ENCODE measurements around the gene AKNA.

AKNA gene

DNA sequence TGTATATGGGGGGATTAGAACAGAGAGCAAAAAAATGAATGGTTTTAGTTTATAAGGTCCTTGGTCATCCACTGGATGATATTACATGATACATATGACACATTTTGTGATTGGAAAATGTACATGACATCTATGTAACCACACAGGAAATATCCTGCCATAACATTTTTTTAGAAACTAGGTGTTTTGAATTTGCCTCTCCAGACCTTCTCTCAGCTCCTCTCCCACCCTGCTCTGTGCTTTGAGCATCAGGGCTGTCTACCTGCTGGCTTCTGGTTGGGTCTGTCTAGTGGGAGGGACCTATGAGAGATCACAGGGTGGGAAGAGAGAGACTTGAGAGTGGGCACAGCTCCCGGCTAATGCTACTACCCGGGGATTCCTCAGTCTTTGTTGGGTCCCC is 24.4 kb downstream of the AKNA start:
- TF ChIP-seq, protein P1, sequence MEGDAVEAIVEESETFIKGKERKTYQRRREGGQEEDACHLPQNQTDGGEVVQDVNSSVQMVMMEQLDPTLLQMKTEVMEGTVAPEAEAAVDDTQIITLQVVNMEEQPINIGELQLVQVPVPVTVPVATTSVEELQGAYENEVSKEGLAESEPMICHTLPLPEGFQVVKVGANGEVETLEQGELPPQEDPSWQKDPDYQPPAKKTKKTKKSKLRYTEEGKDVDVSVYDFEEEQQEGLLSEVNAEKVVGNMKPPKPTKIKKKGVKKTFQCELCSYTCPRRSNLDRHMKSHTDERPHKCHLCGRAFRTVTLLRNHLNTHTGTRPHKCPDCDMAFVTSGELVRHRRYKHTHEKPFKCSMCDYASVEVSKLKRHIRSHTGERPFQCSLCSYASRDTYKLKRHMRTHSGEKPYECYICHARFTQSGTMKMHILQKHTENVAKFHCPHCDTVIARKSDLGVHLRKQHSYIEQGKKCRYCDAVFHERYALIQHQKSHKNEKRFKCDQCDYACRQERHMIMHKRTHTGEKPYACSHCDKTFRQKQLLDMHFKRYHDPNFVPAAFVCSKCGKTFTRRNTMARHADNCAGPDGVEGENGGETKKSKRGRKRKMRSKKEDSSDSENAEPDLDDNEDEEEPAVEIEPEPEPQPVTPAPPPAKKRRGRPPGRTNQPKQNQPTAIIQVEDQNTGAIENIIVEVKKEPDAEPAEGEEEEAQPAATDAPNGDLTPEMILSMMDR (conservative IDR thresholded peaks at IDR 0.05): no peak
- H3K27ac ChIP-seq: no peak overlapping the region

DNA sequence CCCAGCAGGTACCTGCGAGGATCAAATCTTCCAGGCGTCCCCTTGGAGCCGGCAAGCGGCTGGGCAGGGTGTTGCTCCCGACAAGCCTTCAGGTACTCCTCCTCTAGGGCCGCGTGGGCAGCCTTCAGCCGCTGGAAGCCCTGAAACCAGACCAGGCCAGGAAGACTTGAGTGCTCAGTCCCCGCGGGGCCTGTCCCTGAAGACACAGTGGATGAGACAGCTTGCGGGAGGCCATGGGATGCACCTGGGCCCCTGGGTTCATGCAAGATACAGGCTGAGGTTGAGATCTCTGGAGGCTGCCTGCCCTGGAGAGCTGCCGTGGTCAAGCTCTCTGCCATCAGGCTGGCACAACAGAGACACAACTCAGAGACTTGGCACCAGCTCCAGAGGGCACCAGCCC is 25.4 kb downstream of the AKNA start:
- H3K27ac ChIP-seq: no peak overlapping the region

DNA sequence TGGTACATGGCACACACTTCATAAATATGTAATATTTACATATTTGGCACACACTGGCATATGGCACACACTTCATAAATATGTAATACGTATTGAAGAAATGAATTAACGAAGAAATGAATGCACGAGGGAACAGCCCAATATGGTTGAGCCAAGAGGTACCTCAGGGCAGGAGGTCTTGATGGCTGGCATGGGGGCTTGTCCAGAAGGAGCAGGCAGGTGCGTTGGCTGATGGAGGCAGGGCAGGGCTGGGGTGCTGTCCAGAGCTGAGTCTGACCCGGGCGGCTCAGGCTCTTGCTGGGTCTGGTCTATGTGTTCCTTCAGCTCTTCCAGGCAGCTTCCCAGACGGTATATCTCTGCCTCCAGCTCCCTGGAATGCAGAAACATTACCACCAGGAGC is 26.2 kb downstream of the AKNA start:
- TF ChIP-seq, protein P1 (conservative IDR thresholded peaks at IDR 0.05): no peak
- no peak overlapping the region for H3K27ac ChIP-seq

More for the DNA sequence above, 25.4 kb downstream of the AKNA start:
- TF ChIP-seq, protein P1 (conservative IDR thresholded peaks at IDR 0.05): no peak

DNA sequence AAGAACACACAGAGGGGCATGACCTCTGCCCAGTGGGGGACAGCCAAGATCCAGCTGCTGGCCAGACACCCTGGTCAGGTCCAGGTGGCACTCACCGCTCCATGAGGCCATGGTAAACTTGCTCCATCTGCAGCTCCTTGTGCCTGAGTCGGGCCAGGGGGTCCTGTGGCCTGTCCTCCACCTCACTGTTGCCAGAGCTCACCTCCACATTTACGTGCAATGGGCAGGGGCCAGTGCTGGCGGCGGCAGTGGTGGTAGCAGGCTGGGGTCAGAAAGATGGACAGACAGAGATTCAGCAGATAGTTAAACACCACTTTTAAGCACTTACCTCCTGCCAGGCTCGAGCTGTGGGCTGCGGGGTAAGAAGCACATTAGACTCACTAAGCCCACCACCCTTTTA is 28.0 kb downstream of the AKNA start:
- TF ChIP-seq, protein P1 (conservative IDR thresholded peaks at IDR 0.05): no peak
- no peak overlapping the region for H3K27ac ChIP-seq

DNA sequence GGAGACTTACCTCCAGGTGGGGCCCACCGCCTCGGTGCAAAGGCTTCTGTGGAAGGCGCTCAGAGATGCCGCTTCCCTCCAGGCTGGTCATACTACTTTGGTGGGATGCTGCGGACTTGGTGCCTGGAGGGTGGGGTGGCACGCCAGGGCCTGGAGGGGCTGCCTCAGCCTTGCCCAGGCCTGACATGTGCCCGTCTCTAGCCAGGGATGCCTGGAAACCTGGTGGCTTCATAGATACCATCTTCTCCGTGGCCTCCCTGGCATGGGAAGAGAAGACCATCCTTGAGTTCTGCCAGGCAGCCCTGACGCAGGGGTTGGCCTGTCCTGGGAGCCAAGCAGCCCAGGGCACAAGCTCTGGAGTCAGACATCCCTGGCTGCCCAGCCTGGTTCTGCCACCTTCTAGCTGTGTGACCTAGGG is 29.9 kb downstream of the AKNA start:
- H3K27ac ChIP-seq: no peak overlapping the region
- TF ChIP-seq, protein P1 (conservative IDR thresholded peaks at IDR 0.05): no peak

DNA sequence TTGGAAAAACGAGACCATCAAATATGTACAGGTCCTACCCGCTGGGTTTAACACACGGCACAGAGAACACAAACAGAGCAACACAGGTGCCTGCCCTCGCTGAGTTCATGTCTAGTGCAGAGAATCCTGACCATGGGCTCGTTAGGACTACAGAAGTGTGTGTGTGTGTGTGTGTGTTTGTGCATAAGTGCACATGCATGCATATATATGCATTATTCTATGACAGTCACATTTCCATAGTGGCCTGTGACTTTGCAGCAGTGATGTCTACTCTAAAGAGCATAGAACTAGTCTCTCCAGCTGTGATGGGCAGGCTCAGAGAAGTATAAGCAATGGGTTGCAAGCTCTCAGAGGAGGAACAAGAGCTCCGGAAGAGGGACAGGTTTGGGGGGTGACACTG is 30.4 kb downstream of the AKNA start:
- TF ChIP-seq, protein P1 (conservative IDR thresholded peaks at IDR 0.05): no peak
- H3K27ac ChIP-seq: no peak overlapping the region

DNA sequence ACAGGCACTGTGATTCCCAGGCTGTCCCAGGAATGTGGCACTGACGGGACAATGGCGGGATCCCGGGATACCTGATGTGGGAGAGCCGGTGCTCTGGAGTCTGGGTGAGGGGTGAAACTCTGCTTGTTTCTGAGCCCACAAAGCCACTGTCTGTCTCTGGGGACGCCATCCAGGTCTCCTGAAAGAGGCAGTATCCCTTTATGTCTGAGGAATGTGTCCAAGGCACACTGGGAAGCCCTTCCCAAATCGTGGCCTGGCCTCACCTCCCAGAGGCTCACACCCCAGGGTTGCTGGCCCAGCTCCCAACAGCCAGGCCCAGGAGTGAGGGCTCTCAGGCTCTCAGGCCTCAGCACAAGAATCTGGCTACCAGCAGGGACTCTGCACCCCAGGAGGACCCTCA is 31.0 kb downstream of the AKNA start:
- no peak overlapping the region for H3K27ac ChIP-seq
- TF ChIP-seq, protein P1 (conservative IDR thresholded peaks at IDR 0.05): no peak

DNA sequence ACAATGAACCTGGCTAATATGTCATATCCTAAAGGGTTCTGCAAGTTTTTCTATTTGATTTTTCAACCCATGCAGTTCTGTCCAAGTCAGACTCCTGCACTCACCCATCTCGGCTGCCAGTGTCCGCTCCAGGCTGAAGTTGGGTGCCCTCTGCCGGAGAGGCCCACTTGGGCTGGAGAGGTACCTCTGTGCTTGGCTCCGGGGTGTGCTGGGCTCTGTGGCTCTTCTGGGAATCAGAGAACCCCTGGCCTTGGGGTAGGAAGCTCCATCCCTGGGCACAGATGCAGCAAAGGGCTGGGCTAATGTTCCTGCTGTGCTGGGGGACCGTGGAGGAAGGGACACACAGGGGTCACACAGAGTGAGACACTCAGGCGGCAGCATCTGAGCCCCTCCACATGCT is 32.0 kb downstream of the AKNA start:
- H3K27ac ChIP-seq: no peak overlapping the region
- TF ChIP-seq, protein P1 (conservative IDR thresholded peaks at IDR 0.05): no peak
